Lower leg skin (tissue), 4 donors: Measurements from ENCODE around the gene NASP. TPM values are rescaled to one million over a fixed set of nuclear protein-coding genes. Genes with fewer than 3 reads are reported as not detected.
A peak's percentile ranks its signal among the peaks of the same experiment; 100 is the strongest.
"Not testable (repeated sequence)": the region's sequence is repeated elsewhere in the genome, so short reads cannot be mapped to it uniquely, and the experiment has no call there.

Source experiments
- DNase-seq, 2 donors: peaks; one replicate each; pipeline ENCODE4 v3.0.0-alpha.2; 2019; ENCODE audit warnings: low spot score in 2 of 2
- H3K4me3 ChIP-seq: fragments of 200-600 bp; sonication (generic); 2 replicates; pipeline ENCODE4 v1.5.1; 2017; ENCODE audit warnings: mild to moderate bottlenecking, low read depth; ENCODE audit not compliant: poor library complexity, severe bottlenecking
- POLR2A ChIP-seq, 2 donors: fragments of 450-650 bp; IDR thresholded peaks; one replicate each; pipeline ENCODE4 v1.6.1; 2016 to 2017; ENCODE audit warnings: antibody characterized with exemption in 2 of 2, mild to moderate bottlenecking in 1 of 2, moderate library complexity in 1 of 2
- WGBS, 2 donors: methylation state at CpG; one replicate each; pipeline ENCODE4 v1.1.5; 2018; 5-methylcytosine and 5-hydroxymethylcytosine counted together
- intact Hi-C: fragments of 100-400 bp; cut with DNase I; formaldehyde crosslinking; loops from one replicate; pipeline ENCODE4 v1.15.0; 2023; ENCODE audit warnings: low total_unique reads
- total RNA-seq, 4 donors: library from RNA; depleted of rRNA; stranded (reverse); fragments of >200 nt; gene quantifications; one replicate each; pipeline ENCODE4 v1.1.0, GENCODE V29; 2016
- TF ChIP-seq, protein P1 (sequence below), 3 donors: fragments of 450-650 bp; IDR thresholded peaks; one replicate each; pipeline ENCODE4 v1.5.1; 2016; ENCODE audit warnings: antibody characterized with exemption in 3 of 3, mild to moderate bottlenecking in 3 of 3, moderate library complexity in 2 of 3

NASP gene
- total RNA-seq, 4 donors from 2014 or later: 35.4 to 64.4 (median 52.3) TPM

DNA sequence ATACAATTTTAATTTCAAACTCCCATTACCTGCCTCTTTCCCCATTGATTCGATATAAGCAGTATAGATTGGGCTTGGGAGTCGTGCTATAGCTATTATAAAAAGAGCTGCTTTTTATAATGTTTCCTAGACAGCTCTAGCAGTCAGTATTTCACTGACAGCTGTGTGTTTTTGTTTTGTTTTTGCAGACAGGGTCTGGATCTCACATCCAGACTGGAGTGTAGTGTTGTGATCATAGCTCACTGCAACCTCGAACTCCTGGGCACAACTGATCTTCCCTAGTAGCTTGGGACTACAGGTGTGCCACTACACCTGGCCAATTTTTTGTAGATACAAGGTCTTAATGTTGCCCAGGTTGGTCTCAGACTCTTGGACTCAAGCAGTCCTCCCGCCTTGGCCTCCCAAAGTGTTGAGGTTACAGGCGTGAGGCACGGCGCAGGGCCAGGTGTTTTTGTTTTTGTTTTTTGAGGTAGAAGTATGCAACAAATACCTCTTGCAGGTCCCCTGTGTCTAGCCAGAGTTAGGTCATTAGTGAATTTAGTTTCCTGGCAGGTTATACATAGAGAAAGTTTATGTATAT lies 1.7 kb downstream of the NASP start:
- TF ChIP-seq, protein P1, sequence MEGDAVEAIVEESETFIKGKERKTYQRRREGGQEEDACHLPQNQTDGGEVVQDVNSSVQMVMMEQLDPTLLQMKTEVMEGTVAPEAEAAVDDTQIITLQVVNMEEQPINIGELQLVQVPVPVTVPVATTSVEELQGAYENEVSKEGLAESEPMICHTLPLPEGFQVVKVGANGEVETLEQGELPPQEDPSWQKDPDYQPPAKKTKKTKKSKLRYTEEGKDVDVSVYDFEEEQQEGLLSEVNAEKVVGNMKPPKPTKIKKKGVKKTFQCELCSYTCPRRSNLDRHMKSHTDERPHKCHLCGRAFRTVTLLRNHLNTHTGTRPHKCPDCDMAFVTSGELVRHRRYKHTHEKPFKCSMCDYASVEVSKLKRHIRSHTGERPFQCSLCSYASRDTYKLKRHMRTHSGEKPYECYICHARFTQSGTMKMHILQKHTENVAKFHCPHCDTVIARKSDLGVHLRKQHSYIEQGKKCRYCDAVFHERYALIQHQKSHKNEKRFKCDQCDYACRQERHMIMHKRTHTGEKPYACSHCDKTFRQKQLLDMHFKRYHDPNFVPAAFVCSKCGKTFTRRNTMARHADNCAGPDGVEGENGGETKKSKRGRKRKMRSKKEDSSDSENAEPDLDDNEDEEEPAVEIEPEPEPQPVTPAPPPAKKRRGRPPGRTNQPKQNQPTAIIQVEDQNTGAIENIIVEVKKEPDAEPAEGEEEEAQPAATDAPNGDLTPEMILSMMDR (IDR thresholded peaks at IDR 0.05): no peak
- TF ChIP-seq POLR2A (IDR thresholded peaks at IDR 0.05): no peak
- DNase-seq: peak in 1 of 2 donors; percentile 72
- intact Hi-C loops: no loop called here
- WGBS, 2 donors: 39 to 40% methylated on average over 7 of the region's 7 CpGs
- no peak overlapping the region for H3K4me3 ChIP-seq

DNA sequence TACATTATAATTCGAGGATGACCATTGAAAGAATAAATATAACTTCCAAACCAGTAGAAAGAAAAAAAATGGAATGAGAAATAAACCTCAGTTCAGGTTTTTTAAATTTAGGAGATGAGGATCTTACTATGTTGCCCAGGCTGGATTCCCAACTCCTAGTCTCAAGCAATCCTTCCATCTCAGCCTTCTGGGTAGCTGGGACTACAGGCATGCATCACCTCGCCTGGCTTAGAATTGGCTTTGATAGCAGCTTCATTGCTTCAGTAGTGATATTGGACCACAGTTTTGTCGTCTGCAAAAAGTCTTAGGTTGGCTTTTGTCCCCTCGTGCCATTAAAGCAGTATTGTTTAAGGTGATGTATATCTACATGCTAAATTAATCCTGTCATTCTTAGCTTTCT lies 2.9 kb downstream of the NASP start:
- intact Hi-C loops: no loop called here
- DNase-seq: peak in 1 of 2 donors; percentile 49
- WGBS, 2 donors: 77 to 78% methylated on average over 4 of the region's 4 CpGs
- no peak overlapping the region for H3K4me3 ChIP-seq
- TF ChIP-seq, protein P1 (IDR thresholded peaks at IDR 0.05): no peak
- TF ChIP-seq POLR2A (IDR thresholded peaks at IDR 0.05): no peak

DNA sequence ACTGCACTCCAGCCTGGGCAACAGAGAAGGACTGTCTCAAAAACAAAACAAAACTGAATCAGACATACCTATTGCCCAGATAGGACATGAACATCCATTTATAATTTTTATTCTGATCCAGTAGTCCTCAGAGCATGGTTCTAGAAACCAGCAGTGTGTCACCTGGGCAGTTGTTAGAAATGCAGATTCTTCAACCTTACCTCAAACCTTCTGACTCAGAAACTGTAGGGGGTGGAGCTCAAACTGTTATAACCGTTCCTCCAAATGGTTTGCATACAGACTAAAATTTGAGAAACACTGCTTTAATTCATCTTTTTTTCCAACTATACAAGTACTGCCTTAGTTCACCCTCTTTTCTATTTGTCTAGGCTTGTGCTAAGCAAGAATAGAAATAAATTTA lies 6.0 kb downstream of the NASP start:
- no peak overlapping the region for H3K4me3 ChIP-seq
- no peak for TF ChIP-seq POLR2A (IDR thresholded peaks at IDR 0.05)
- TF ChIP-seq, protein P1 (IDR thresholded peaks at IDR 0.05): no peak
- WGBS, 2 donors: 41 to 48% methylated on average over 1 of the region's 1 CpG
- DNase-seq: no peak
- intact Hi-C loops: no loop called here

DNA sequence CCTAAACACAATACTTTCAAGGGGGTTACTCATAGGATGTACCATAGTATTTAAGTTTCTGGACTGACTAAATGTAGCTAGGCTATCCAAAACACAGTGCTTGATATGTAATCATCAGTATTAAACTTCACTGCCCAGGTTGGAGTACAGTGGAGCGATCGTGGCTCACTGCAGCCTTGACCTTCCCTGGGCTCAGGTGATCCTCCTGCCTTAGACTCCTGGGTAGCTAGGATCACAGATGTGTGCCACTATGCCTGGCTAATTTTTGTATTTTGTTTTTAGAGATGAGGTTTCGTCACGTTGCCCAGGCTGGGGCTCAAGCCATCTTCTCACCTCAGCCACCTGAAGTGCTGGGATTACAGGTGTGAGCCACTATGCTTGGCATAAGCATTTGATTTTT lies 10.6 kb downstream of the NASP start:
- WGBS, 2 donors: 91 to 92% methylated on average over 4 of the region's 4 CpGs
- TF ChIP-seq POLR2A (IDR thresholded peaks at IDR 0.05): no peak
- TF ChIP-seq, protein P1 (IDR thresholded peaks at IDR 0.05): no peak
- DNase-seq: peak in 1 of 2 donors; percentile 42
- intact Hi-C loops: no loop called here
- no peak overlapping the region for H3K4me3 ChIP-seq

DNA sequence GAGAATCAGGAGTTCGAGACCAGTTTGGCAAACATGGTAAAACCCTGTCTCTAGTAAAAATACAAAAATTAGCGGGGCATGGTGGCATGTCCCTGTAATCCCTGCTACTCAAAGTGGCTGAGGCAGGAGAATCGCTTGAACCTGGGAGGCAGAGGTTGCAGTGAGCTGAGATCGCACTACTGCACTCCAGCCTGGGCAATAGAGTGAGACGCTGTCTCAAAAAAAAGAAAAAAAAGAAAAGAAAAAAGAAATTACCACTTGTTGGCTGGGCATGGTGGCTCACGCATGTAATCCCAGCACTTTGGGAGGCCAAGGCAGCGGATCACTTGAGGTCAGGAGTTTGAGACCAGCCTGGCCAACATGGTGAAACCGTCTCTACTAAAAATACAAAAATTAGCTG lies 12.9 kb downstream of the NASP start:
- WGBS, 2 donors: 95 to 97% methylated on average over 8 of the region's 8 CpGs
- intact Hi-C loops, H3K4me3 ChIP-seq: not testable (repeated sequence)
- DNase-seq: peak in 1 of 2 donors; percentile 32

DNA sequence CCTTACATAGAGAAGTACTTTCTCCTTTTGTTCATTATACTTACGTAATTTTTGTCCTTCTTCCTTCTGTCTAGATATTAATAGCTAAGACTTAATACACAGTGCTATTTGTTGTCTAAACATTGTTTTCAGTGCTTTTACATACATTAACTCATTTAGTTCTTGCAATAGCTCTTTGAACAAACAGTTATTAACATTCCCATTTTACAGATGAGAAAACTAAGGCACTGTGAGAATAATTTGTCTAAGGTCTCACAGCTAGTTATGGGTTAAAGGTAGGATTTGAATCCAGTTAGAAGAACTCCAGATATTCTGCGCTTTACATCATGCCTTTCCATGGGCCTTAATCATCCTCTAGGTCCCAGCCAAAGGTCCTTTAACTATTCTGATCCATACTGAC lies 20.4 kb downstream of the NASP start:
- no peak for DNase-seq
- no peak for TF ChIP-seq POLR2A (IDR thresholded peaks at IDR 0.05)
- TF ChIP-seq, protein P1 (IDR thresholded peaks at IDR 0.05): no peak
- WGBS, 2 donors: 90% methylated on average over 2 of the region's 2 CpGs
- no peak overlapping the region for H3K4me3 ChIP-seq
- intact Hi-C loops: no loop called here
